Mammary epithelial cell (primary cell): Measurements from ENCODE around the gene COL23A1.

Experiments
- EZH2 ChIP-seq: IDR thresholded peaks from 2 replicates; pipeline ENCODE4 v1.6.1; 2012; ENCODE audit warnings: low read length, inconsistent platforms, borderline replicate concordance
- TF ChIP-seq, protein P1 (sequence below), 2 donors: IDR thresholded peaks in 1 of 2; conservative IDR thresholded peaks in 1 of 2; 2 replicates each; pipeline ENCODE4 v1.5.1; 2011 to 2012; ENCODE audit warnings: inconsistent platforms in 2 of 2, low read length in 2 of 2, mild to moderate bottlenecking in 2 of 2, control low read depth in 1 of 2, low read depth in 1 of 2; ENCODE audit not compliant: insufficient read depth in 1 of 2; ENCODE audit errors: extremely low read depth in 1 of 2

GRCh38 chr5:178289438-178289837 is 300.8 kb downstream of the COL23A1 start:
- TF ChIP-seq, protein P1, sequence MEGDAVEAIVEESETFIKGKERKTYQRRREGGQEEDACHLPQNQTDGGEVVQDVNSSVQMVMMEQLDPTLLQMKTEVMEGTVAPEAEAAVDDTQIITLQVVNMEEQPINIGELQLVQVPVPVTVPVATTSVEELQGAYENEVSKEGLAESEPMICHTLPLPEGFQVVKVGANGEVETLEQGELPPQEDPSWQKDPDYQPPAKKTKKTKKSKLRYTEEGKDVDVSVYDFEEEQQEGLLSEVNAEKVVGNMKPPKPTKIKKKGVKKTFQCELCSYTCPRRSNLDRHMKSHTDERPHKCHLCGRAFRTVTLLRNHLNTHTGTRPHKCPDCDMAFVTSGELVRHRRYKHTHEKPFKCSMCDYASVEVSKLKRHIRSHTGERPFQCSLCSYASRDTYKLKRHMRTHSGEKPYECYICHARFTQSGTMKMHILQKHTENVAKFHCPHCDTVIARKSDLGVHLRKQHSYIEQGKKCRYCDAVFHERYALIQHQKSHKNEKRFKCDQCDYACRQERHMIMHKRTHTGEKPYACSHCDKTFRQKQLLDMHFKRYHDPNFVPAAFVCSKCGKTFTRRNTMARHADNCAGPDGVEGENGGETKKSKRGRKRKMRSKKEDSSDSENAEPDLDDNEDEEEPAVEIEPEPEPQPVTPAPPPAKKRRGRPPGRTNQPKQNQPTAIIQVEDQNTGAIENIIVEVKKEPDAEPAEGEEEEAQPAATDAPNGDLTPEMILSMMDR (conservative IDR thresholded peaks at IDR 0.05 in 1 of 2, IDR thresholded peaks at IDR 0.05 in 1 of 2; ENCODE audit: extremely low read depth in 1 of 2, insufficient read depth in 1 of 2, low read depth in 1 of 2, low read length in 2 of 2) = no peak
- no peak for TF ChIP-seq EZH2
